GM12874 (cell line): ENCODE data around the gene CDH4.

ENCODE experiments used
- TF ChIP-seq, protein P1 (sequence below): IDR thresholded peaks from 2 replicates; pipeline ENCODE4 v1.5.1; 2011; ENCODE audit warnings: low read depth, mild to moderate bottlenecking, control low read depth, low read length, moderate library complexity; ENCODE audit not compliant: insufficient read depth

The CDH4 gene

DNA sequence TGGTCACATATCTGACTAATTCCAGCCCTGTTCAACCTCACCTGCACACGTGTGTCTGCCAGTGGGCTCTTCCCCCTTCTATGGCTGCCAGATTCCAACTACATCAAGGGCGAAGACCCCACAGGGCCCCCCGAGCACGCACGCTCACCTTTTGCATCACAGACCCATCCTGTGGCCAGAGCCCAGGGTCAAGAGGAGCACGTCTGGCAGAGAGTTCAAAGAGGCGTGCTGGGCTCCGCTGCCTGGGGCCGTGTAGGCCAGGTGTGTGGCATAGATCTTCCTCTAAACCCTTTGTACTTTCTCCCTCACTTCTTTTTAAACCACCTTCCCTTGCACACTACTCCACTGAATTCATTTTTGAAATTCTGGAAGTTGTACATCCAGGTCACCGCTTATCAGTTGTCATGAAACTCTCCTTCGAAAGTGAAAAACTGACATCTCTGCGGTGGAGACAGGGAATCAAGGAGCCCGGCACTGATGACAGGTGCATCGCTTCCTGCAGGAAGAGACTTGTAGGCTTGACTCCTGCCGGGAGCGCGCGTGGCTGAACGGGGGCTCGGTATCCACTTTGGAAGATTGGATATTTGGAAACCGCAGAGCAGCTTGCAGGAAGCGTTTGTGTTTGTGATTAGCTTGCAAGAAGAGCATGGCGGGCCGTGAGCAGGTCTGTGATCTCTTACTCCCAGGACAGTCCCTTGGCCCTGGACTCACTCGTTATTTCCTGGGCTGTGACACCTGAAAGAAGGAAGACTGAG lies 397.2 kb downstream of the CDH4 start:
- TF ChIP-seq, protein P1, sequence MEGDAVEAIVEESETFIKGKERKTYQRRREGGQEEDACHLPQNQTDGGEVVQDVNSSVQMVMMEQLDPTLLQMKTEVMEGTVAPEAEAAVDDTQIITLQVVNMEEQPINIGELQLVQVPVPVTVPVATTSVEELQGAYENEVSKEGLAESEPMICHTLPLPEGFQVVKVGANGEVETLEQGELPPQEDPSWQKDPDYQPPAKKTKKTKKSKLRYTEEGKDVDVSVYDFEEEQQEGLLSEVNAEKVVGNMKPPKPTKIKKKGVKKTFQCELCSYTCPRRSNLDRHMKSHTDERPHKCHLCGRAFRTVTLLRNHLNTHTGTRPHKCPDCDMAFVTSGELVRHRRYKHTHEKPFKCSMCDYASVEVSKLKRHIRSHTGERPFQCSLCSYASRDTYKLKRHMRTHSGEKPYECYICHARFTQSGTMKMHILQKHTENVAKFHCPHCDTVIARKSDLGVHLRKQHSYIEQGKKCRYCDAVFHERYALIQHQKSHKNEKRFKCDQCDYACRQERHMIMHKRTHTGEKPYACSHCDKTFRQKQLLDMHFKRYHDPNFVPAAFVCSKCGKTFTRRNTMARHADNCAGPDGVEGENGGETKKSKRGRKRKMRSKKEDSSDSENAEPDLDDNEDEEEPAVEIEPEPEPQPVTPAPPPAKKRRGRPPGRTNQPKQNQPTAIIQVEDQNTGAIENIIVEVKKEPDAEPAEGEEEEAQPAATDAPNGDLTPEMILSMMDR = no peak

DNA sequence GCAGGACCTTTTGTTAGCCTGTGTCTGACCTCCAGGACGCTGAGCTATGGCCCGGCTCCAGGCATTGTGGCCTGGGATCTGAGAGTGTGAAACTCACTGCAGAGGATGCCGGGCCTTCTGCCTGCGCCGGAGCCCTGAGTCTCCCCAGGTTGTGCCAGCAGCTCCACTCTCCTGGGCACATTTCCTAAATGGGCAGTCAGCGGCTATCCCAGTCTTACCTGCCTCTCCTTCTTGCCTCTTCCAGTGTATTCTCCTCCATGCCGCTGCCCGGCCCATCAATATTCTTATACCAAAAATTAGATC lies 397.8 kb downstream of the CDH4 start:
- TF ChIP-seq, protein P1 = no peak

DNA sequence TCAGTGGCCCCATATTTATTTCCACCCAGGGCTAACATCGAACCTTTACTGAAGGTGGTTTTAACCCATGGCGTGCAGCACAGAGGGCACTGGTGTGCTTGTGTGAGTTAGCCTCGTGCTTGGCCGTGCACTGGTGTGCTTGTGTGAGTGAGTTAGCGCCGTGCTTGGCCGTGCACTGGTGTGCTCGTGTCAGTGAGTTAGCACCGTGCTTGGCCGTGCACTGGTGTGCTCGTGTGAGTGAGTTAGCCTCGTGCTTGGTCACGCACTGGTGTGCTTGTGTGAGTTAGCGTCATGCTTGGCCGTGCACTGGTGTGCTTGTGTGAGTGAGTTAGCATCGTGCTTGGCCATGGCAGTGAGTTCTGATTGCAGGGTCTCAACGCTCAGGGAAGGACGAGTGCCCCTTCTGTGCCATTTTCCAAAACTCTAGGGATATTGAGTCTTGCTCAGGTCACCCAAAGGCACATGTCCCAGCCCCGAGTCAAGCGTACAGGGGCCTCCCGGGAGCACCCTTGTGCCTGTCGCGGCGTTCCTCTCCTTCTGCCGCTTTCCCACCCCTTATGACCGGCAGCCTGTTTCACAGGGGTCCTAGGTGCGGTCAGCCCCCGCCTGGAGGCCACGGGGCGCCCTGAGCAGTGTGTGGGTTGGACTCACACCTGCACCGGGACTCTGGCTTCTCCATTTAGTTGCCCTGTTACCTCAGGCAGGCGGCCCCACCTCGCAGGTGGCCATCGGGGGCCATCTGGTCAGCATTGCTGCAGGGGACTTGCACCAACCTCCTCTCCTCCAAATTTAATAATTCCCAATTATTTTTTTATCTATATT lies 399.1 kb downstream of the CDH4 start:
- TF ChIP-seq, protein P1 = no peak

DNA sequence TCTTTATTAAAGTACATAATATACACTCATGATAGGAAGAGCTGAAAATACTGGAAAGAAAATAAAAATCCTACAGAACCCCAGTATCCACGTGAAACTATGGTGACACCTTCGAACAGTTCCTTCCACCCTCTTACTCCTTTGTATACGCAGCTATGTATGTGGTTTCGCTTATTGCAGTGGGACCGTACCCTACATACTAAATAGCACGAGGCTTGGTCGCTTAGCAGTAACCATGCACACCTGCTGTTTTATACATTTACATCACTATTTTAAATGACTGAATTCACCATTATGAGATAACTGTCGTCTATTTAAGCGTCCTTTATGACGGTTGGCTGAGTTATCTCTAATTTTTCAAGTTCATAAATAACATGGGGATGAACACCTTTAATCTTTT lies 400.1 kb downstream of the CDH4 start:
- TF ChIP-seq, protein P1 = no peak

DNA sequence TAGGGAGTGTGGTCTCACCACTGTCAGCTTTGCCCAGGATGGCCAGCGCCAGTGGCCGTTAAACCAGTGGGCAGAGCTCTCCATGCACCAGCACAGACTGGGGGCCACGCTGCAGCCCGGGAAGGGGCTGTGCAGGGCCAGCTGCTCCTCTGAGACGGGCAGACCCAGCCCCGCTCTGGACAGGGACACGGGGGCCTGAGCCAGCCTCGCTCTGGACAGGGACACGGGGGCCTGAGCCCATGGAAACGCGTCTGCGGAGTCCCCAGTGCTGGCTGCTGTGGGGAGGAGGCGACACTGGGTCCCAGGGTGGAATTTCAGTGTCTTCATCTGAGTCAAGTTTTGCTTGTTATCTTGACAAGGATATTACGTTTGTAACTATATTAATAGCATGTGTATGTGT lies 402.7 kb downstream of the CDH4 start:
- TF ChIP-seq, protein P1 = no peak

DNA sequence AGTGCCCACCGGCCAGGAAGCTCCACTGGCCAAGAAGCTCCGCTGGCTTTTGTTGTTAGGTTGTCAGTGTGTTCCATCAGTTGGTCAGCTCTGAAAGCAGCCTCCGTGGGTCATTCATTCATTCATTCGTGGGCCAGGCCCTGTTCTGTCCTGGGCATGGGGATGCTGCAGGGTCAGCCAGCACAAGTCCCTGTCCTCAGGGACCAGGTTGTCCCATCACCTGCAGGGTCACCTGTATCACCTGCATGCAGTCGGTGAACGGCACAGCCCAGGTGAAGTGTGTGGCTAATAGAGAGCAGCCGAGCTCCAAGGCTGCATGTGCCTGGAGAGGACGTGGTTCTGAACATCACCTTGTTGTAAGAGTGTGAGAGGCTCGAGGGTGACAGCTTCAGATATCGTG lies 403.5 kb downstream of the CDH4 start:
- TF ChIP-seq, protein P1 = no peak

DNA sequence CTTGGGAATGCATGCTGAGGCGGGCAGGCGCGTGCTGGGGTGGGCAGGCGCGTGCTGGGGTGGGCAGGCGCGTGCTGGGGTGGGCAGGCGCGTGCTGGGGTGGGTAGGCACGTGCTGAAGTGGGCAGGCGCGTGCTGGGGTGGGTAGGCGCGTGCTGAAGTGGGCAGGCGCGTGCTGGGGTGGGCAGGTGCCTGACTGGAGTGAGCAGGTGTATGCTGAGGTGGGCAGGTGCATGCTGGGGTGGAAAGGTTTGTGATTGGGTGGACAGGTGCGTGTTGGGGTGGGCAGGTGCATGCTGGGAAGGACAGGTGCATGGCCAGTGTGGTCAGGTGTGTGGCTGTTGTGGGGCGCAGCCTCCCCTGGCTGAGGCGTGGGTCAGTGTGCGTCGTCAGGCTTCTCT lies 404.1 kb downstream of the CDH4 start:
- TF ChIP-seq, protein P1 = no peak
